ENCODE results near the gene FAM114A1. TPM values are rescaled to one million over a fixed set of nuclear protein-coding genes. Genes with fewer than 3 reads are reported as not detected.
A peak's percentile ranks its signal among the peaks of the same experiment; 100 is the strongest.
"Not testable (repeated sequence)": the region's sequence is repeated elsewhere in the genome, so short reads cannot be mapped to it uniquely, and the experiment has no call there.

Gene FAM114A1
- total RNA-seq, 2 experiments from 2014 or later, result 0.31 to 0.45 TPM

- Mint-ChIP-seq H3K4me1 (peaks cover 12% of the 10 kb centered on the region), H3K9me3 (no peaks in the 10 kb centered on the region), H3K27me3 (no peaks in the 10 kb centered on the region), H3K36me3 (ENCODE audit: low read depth) (no peaks in the 10 kb centered on the region), H3K4me3 (no peak overlapping the region), H3K27ac (no peak overlapping the region)
- ChIA-PET POLR2A (no interaction called here), CTCF (interaction anchor here (0.7 to 1.5 kb wide), 2 partner anchors 160 to 319 kb away, joined by 3 to 5 read pairs; no protein-coding TSS in a partner anchor)
- DNase-seq, result no peak
Measured at GRCh38 chr4:38911257-38911656, 43.7 kb downstream of the FAM114A1 start.

- Mint-ChIP-seq H3K4me3 (peak overlapping the region; percentile 62), H3K9me3 (no peaks in the 10 kb centered on the region)
- CTCF ChIA-PET, result interaction anchor here (2.0 to 2.2 kb wide), 2 partner anchors 12 to 13 kb away, joined by 5 read pairs; no protein-coding TSS in a partner anchor
Measured at GRCh38 chr4:38914854-38915253, 47.2 kb downstream of the FAM114A1 start.

GRCh38 chr4:38916267-38916666 is 48.7 kb downstream of the FAM114A1 start:
- H3K27me3 Mint-ChIP-seq; POLR2A ChIA-PET; H3K27ac Mint-ChIP-seq; H3K36me3 Mint-ChIP-seq (ENCODE audit: low read depth); DNase-seq; H3K4me3 Mint-ChIP-seq; H3K9me3 Mint-ChIP-seq: not testable (repeated sequence)
- CTCF ChIA-PET, result interaction anchor here (0.6 to 2.2 kb wide), 5 partner anchors 10 to 71 kb away, joined by 3 to 7 read pairs (median 4); no protein-coding TSS in a partner anchor
- peaks cover 18% of the 10 kb centered on the region for H3K4me1 Mint-ChIP-seq

More at GRCh38 chr4:38914854-38915253, 47.2 kb downstream of the FAM114A1 start:
- POLR2A ChIA-PET, result no interaction called here
- peak; percentile 21 for DNase-seq
- peak overlapping the region; percentile 22 for H3K27ac Mint-ChIP-seq
- peaks cover 12% of the 10 kb centered on the region for H3K4me1 Mint-ChIP-seq
- H3K27me3 Mint-ChIP-seq, result no peaks in the 10 kb centered on the region
- no peaks in the 10 kb centered on the region for H3K36me3 Mint-ChIP-seq (ENCODE audit: low read depth)

- Mint-ChIP-seq H3K4me3 (no peak overlapping the region), H3K36me3 (ENCODE audit: low read depth) (no peaks in the 10 kb centered on the region), H3K27ac (no peak overlapping the region), H3K9me3 (no peaks in the 10 kb centered on the region), H3K4me1 (peaks cover 18% of the 10 kb centered on the region), H3K27me3 (peaks cover 3% of the 10 kb centered on the region)
- ChIA-PET CTCF (interaction anchor here (0.6 to 1.9 kb wide), 4 partner anchors 13 to 158 kb away, joined by 3 to 4 read pairs (median 4); no protein-coding TSS in a partner anchor), POLR2A (no interaction called here)
- DNase-seq, result no peak
Measured at GRCh38 chr4:38917481-38918025, 49.9 kb downstream of the FAM114A1 start.

- Mint-ChIP-seq H3K36me3 (ENCODE audit: low read depth) (no peaks in the 10 kb centered on the region), H3K27me3 (peaks cover 6% of the 10 kb centered on the region), H3K4me3 (no peak overlapping the region), H3K9me3 (no peaks in the 10 kb centered on the region), H3K4me1 (peaks cover 17% of the 10 kb centered on the region), H3K27ac (no peak overlapping the region)
- ChIA-PET CTCF (no interaction called here), POLR2A (no interaction called here)
- DNase-seq, result no peak
Measured at GRCh38 chr4:38919494-38919893, 51.9 kb downstream of the FAM114A1 start.

- Mint-ChIP-seq H3K4me1 (peaks cover 10% of the 10 kb centered on the region), H3K4me3 (no peak overlapping the region), H3K36me3 (ENCODE audit: low read depth) (no peaks in the 10 kb centered on the region)
Measured at GRCh38 chr4:38920186-38920585, 52.6 kb downstream of the FAM114A1 start.

GRCh38 chr4:38920677-38921076 is 53.1 kb downstream of the FAM114A1 start:
- H3K36me3 Mint-ChIP-seq (ENCODE audit: low read depth), result no peaks in the 10 kb centered on the region
- no peak overlapping the region for H3K27ac Mint-ChIP-seq
- peaks cover 6% of the 10 kb centered on the region for H3K4me1 Mint-ChIP-seq
- ChIA-PET POLR2A (no interaction called here), CTCF (interaction anchor here (0.6 kb wide), 1 partner anchor 161 kb away, joined by 3 read pairs; no protein-coding TSS in a partner anchor)
- H3K4me3 Mint-ChIP-seq, result no peak overlapping the region
- H3K27me3 Mint-ChIP-seq, result peaks cover 6% of the 10 kb centered on the region
- DNase-seq, result no peak
- no peaks in the 10 kb centered on the region for H3K9me3 Mint-ChIP-seq

More at GRCh38 chr4:38920186-38920585, 52.6 kb downstream of the FAM114A1 start:
- Mint-ChIP-seq H3K27ac (no peak overlapping the region), H3K9me3 (no peaks in the 10 kb centered on the region), H3K27me3 (peaks cover 6% of the 10 kb centered on the region)
- ChIA-PET CTCF (interaction anchor here (0.6 kb wide), 1 partner anchor 162 kb away, joined by 3 read pairs; no protein-coding TSS in a partner anchor), POLR2A (no interaction called here)
- no peak for DNase-seq

GRCh38 chr4:38921151-38921550 is 53.5 kb downstream of the FAM114A1 start:
- Mint-ChIP-seq H3K27ac (no peak overlapping the region), H3K9me3 (no peaks in the 10 kb centered on the region), H3K4me1 (peaks cover 6% of the 10 kb centered on the region), H3K4me3 (no peak overlapping the region), H3K36me3 (ENCODE audit: low read depth) (no peaks in the 10 kb centered on the region), H3K27me3 (peaks cover 6% of the 10 kb centered on the region)
- no peak for DNase-seq
- ChIA-PET CTCF (no interaction called here), POLR2A (no interaction called here)

- ChIA-PET POLR2A (no interaction called here), CTCF (interaction anchor here (0.7 to 1.0 kb wide), 2 partner anchors 15 to 17 kb away, joined by 3 read pairs; no protein-coding TSS in a partner anchor)
- no peak overlapping the region for H3K4me3 Mint-ChIP-seq
- H3K27ac Mint-ChIP-seq, result no peak overlapping the region
- H3K36me3 Mint-ChIP-seq (ENCODE audit: low read depth), result no peaks in the 10 kb centered on the region
- no peaks in the 10 kb centered on the region for H3K9me3 Mint-ChIP-seq
- DNase-seq, result no peak
- H3K4me1 Mint-ChIP-seq, result peaks cover 6% of the 10 kb centered on the region
- H3K27me3 Mint-ChIP-seq, result peaks cover 9% of the 10 kb centered on the region
Measured at GRCh38 chr4:38923746-38924145, 56.1 kb downstream of the FAM114A1 start.

- ChIA-PET POLR2A (no interaction called here), CTCF (interaction anchor here (0.7 to 1.0 kb wide), 3 partner anchors 15 to 22 kb away, joined by 3 read pairs; no protein-coding TSS in a partner anchor)
- no peak overlapping the region for H3K27ac Mint-ChIP-seq
- peaks cover 6% of the 10 kb centered on the region for H3K4me1 Mint-ChIP-seq
- no peak overlapping the region for H3K4me3 Mint-ChIP-seq
- H3K36me3 Mint-ChIP-seq (ENCODE audit: low read depth), result no peaks in the 10 kb centered on the region
- no peaks in the 10 kb centered on the region for H3K9me3 Mint-ChIP-seq
- H3K27me3 Mint-ChIP-seq, result peaks cover 9% of the 10 kb centered on the region
- no peak for DNase-seq
Measured at GRCh38 chr4:38924353-38924752, 56.7 kb downstream of the FAM114A1 start.

- Mint-ChIP-seq H3K27ac (no peak overlapping the region), H3K4me1 (peaks cover 2% of the 10 kb centered on the region), H3K36me3 (ENCODE audit: low read depth) (no peaks in the 10 kb centered on the region), H3K9me3 (no peaks in the 10 kb centered on the region), H3K27me3 (peaks cover 12% of the 10 kb centered on the region), H3K4me3 (no peak overlapping the region)
- ChIA-PET CTCF (interaction anchor here (0.7 to 1.8 kb wide), 5 partner anchors 10 to 209 kb away, joined by 3 to 5 read pairs (median 4); no protein-coding TSS in a partner anchor), POLR2A (no interaction called here)
- no peak for DNase-seq
Measured at GRCh38 chr4:38925492-38926413, 58.1 kb downstream of the FAM114A1 start.

GRCh38 chr4:38926896-38927295 is 59.3 kb downstream of the FAM114A1 start:
- peaks cover 9% of the 10 kb centered on the region for H3K27me3 Mint-ChIP-seq
- ChIA-PET CTCF (interaction anchor here (1.3 to 1.8 kb wide), 4 partner anchors 11 to 25 kb away, joined by 3 to 5 read pairs (median 4); no protein-coding TSS in a partner anchor), POLR2A (no interaction called here)
- no peaks in the 10 kb centered on the region for H3K4me1 Mint-ChIP-seq
- DNase-seq, result no peak
- H3K27ac Mint-ChIP-seq, result no peak overlapping the region
- no peak overlapping the region for H3K4me3 Mint-ChIP-seq
- no peaks in the 10 kb centered on the region for H3K36me3 Mint-ChIP-seq (ENCODE audit: low read depth)
- no peaks in the 10 kb centered on the region for H3K9me3 Mint-ChIP-seq

GRCh38 chr4:38928568-38928967 is 61.0 kb downstream of the FAM114A1 start:
- POLR2A ChIA-PET, result no interaction called here
- no peak overlapping the region for H3K27ac Mint-ChIP-seq
- no peak overlapping the region for H3K4me3 Mint-ChIP-seq
- no peak for DNase-seq
- CTCF ChIA-PET, result interaction anchor here (0.6 kb wide), 2 partner anchors 20 to 66 kb away, joined by 4 to 5 read pairs; no protein-coding TSS in a partner anchor
- H3K4me1 Mint-ChIP-seq, result no peaks in the 10 kb centered on the region
- H3K27me3 Mint-ChIP-seq, result peaks cover 6% of the 10 kb centered on the region
- H3K36me3 Mint-ChIP-seq (ENCODE audit: low read depth), result no peaks in the 10 kb centered on the region
- no peaks in the 10 kb centered on the region for H3K9me3 Mint-ChIP-seq

All from activated CD4-positive, alpha-beta T cell treated with anti-CD3 and anti-CD28 coated beads, Interleukin-2, amount 10 ng/mL, durations not matched to agents 7 days and 5 days (primary cell).